Suprapubic skin (tissue), 4 donors: ENCODE data around the gene GAB1.

Experiments
- POLR2A ChIP-seq, 2 donors: fragments of 450-650 bp; IDR thresholded peaks; one replicate each; pipeline ENCODE4 v1.6.1; 2017; ENCODE audit warnings: antibody characterized with exemption in 2 of 2, mild to moderate bottlenecking in 2 of 2, moderate library complexity in 2 of 2
- POLR2AphosphoS5 ChIP-seq, 3 donors: sonication (generic); formaldehyde crosslinking; IDR thresholded peaks; one replicate each; pipeline ENCODE4 v1.6.1; 2017; ENCODE audit warnings: antibody characterized with exemption in 3 of 3
- TF ChIP-seq, protein P1 (sequence below), 2 donors: fragments of 200-600 bp in 1 of 2; fragments of 450-650 bp in 1 of 2; sonication (generic) in 1 of 2; IDR thresholded peaks; one replicate each; pipeline ENCODE4 v1.5.1; 2016 to 2019; ENCODE audit warnings: antibody characterized with exemption in 2 of 2, mild to moderate bottlenecking in 1 of 2, moderate library complexity in 1 of 2

DNA sequence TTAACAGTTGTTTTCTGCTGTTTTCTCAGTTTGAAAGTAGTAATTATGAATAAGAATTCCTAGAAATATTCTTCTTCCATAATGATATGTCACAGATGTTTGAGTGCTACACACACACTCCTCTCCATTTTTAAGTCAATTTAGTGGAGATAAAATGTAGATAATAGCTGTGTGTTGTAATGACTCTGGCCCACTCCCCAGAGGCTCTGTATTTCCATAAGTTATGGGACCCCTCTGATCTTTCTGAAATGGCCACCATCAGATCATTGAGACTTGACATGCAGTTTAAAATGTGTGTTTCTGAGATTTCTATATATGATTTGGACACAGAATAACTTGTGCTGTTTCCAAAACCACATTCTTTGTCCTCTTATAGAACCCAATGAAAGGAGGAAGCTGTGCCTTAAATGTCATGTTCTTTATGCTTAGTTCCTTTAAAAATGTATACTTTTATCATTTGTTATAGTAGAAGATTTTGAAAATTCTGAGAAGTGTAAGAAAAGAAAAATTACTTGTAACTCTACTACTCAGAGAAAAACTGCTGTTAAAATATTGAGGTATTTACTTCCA lies 46.4 kb downstream of the GAB1 start:
- TF ChIP-seq, protein P1, sequence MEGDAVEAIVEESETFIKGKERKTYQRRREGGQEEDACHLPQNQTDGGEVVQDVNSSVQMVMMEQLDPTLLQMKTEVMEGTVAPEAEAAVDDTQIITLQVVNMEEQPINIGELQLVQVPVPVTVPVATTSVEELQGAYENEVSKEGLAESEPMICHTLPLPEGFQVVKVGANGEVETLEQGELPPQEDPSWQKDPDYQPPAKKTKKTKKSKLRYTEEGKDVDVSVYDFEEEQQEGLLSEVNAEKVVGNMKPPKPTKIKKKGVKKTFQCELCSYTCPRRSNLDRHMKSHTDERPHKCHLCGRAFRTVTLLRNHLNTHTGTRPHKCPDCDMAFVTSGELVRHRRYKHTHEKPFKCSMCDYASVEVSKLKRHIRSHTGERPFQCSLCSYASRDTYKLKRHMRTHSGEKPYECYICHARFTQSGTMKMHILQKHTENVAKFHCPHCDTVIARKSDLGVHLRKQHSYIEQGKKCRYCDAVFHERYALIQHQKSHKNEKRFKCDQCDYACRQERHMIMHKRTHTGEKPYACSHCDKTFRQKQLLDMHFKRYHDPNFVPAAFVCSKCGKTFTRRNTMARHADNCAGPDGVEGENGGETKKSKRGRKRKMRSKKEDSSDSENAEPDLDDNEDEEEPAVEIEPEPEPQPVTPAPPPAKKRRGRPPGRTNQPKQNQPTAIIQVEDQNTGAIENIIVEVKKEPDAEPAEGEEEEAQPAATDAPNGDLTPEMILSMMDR (IDR thresholded peaks at IDR 0.05) = no peak
- TF ChIP-seq POLR2A (IDR thresholded peaks at IDR 0.05) (no peak), POLR2AphosphoS5 (IDR thresholded peaks at IDR 0.05) (no peak)
